ENCODE measurements around the gene PTPRG.

The PTPRG gene

GRCh38 chr3:61715886-61716527 is 154.6 kb downstream of the PTPRG start:
- TF ChIP-seq SIN3A (IDR thresholded peaks at IDR 0.05; ENCODE audit: borderline replicate concordance, insufficient read depth, low read length) (no peak), POLR2AphosphoS5 (IDR thresholded peaks at IDR 0.05; ENCODE audit: low read depth, low read length) (no peak), TAF1 (IDR thresholded peaks at IDR 0.05; ENCODE audit: borderline replicate concordance, insufficient read depth, low read length) (no peak)

GRCh38 chr3:61718565-61718964 is 157.2 kb downstream of the PTPRG start:
- TF ChIP-seq POLR2AphosphoS5 (IDR thresholded peaks at IDR 0.05; ENCODE audit: low read depth, low read length) (no peak), TAF1 (IDR thresholded peaks at IDR 0.05; ENCODE audit: borderline replicate concordance, insufficient read depth, low read length) (no peak), FOXP2 (optimal IDR thresholded peaks at IDR 0.05; ENCODE audit: borderline replicate concordance, extremely low read depth, extremely low read length, insufficient read depth) (no peak), SIN3A (IDR thresholded peaks at IDR 0.05; ENCODE audit: borderline replicate concordance, insufficient read depth, low read length) (no peak)
- TF ChIP-seq, protein P1, sequence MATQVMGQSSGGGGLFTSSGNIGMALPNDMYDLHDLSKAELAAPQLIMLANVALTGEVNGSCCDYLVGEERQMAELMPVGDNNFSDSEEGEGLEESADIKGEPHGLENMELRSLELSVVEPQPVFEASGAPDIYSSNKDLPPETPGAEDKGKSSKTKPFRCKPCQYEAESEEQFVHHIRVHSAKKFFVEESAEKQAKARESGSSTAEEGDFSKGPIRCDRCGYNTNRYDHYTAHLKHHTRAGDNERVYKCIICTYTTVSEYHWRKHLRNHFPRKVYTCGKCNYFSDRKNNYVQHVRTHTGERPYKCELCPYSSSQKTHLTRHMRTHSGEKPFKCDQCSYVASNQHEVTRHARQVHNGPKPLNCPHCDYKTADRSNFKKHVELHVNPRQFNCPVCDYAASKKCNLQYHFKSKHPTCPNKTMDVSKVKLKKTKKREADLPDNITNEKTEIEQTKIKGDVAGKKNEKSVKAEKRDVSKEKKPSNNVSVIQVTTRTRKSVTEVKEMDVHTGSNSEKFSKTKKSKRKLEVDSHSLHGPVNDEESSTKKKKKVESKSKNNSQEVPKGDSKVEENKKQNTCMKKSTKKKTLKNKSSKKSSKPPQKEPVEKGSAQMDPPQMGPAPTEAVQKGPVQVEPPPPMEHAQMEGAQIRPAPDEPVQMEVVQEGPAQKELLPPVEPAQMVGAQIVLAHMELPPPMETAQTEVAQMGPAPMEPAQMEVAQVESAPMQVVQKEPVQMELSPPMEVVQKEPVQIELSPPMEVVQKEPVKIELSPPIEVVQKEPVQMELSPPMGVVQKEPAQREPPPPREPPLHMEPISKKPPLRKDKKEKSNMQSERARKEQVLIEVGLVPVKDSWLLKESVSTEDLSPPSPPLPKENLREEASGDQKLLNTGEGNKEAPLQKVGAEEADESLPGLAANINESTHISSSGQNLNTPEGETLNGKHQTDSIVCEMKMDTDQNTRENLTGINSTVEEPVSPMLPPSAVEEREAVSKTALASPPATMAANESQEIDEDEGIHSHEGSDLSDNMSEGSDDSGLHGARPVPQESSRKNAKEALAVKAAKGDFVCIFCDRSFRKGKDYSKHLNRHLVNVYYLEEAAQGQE (IDR thresholded peaks at IDR 0.05; ENCODE audit: insufficient read depth in 1 of 2, low read depth in 2 of 2, low read length in 2 of 2) = no peak

DNA sequence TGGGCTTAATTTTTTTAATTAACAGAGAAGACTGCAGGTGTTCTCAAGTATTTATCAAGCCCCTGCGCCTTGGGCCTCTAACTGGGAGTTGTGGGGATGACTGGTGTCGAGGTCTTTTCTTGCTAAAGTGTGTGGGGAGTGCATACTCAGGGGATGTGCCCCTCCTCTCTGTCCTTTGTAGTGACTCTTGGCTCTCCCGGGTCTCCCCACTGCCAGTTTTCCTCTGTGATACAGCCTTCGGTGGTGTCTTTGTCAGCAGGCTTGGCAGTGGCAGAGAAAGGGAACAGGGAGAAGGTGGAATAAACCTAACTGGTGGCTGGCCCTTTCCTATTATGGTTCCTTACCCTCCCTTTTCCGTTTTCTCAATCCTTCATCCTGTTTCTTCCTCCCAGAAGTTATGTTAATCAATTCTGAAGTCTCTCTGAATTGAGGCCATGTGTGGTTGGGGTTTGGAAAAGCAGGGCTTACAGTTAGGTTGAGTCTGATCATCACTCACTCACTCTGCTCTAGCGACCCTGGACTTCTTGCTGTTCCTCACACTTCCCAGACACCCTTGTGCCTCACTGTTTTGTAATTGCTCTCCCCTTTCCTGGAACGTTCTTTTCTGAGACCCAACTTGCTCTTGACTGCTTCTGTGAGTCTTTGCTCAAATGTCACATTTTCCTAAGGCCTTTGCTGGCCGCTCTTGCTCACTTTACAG is 158.1 kb downstream of the PTPRG start:
- TF ChIP-seq, protein P1 (IDR thresholded peaks at IDR 0.05; ENCODE audit: insufficient read depth in 1 of 2, low read depth in 2 of 2, low read length in 2 of 2) = no peak
- no peak for TF ChIP-seq FOXP2 (optimal IDR thresholded peaks at IDR 0.05; ENCODE audit: borderline replicate concordance, extremely low read depth, extremely low read length, insufficient read depth)
- no peak for TF ChIP-seq TAF1 (IDR thresholded peaks at IDR 0.05; ENCODE audit: borderline replicate concordance, insufficient read depth, low read length)
- no peak for TF ChIP-seq SIN3A (IDR thresholded peaks at IDR 0.05; ENCODE audit: borderline replicate concordance, insufficient read depth, low read length)
- TF ChIP-seq POLR2AphosphoS5 (IDR thresholded peaks at IDR 0.05; ENCODE audit: low read depth, low read length) = no peak

- TF ChIP-seq FOXP2 (optimal IDR thresholded peaks at IDR 0.05; ENCODE audit: borderline replicate concordance, extremely low read depth, extremely low read length, insufficient read depth) (no peak), SIN3A (IDR thresholded peaks at IDR 0.05; ENCODE audit: borderline replicate concordance, insufficient read depth, low read length) (no peak), TAF1 (IDR thresholded peaks at IDR 0.05; ENCODE audit: borderline replicate concordance, insufficient read depth, low read length) (no peak), POLR2AphosphoS5 (IDR thresholded peaks at IDR 0.05; ENCODE audit: low read depth, low read length) (no peak)
- TF ChIP-seq, protein P1 (IDR thresholded peaks at IDR 0.05; ENCODE audit: insufficient read depth in 1 of 2, low read depth in 2 of 2, low read length in 2 of 2) = no peak
Observed at GRCh38 chr3:61723038-61723437, 161.7 kb downstream of the PTPRG start.

DNA sequence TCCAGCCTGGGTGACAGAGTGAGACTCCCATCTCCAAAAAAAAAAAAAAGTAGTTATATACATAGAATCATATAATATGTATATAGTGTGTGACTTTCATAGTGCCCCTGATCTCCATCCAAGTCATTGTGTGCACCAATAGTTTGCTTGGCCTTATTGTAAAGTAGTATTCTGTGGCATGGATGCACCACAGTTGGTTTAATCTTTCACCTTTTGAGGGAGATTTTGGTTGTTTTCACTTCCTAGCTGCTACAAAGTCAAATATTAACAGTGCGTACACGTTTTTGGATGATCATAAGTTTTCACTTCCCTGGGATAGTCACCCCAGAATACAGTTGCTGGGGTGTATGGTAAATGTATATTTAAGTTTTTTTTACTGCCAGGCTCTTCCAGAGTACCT is 162.8 kb downstream of the PTPRG start:
- TF ChIP-seq, protein P1 (IDR thresholded peaks at IDR 0.05; ENCODE audit: insufficient read depth in 1 of 2, low read depth in 2 of 2, low read length in 2 of 2) = no peak
- TF ChIP-seq POLR2AphosphoS5 (IDR thresholded peaks at IDR 0.05; ENCODE audit: low read depth, low read length) = no peak
- TF ChIP-seq TAF1 (IDR thresholded peaks at IDR 0.05; ENCODE audit: borderline replicate concordance, insufficient read depth, low read length) = no peak
- no peak for TF ChIP-seq FOXP2 (optimal IDR thresholded peaks at IDR 0.05; ENCODE audit: borderline replicate concordance, extremely low read depth, extremely low read length, insufficient read depth)
- no peak for TF ChIP-seq SIN3A (IDR thresholded peaks at IDR 0.05; ENCODE audit: borderline replicate concordance, insufficient read depth, low read length)

All from PFSK-1 (cell line).